Measurements from ENCODE around the gene NDUFC2. TPM values are rescaled to one million over a fixed set of nuclear protein-coding genes. Genes with fewer than 3 reads are reported as not detected.
A peak's percentile ranks its signal among the peaks of the same experiment; 100 is the strongest.

The NDUFC2 gene
- total and polyA plus RNA-seq, 2 of the 13 experiments (the other 11 are each of a cell fraction or from before 2014, with no cell fraction given): 256 to 363 TPM

DNA sequence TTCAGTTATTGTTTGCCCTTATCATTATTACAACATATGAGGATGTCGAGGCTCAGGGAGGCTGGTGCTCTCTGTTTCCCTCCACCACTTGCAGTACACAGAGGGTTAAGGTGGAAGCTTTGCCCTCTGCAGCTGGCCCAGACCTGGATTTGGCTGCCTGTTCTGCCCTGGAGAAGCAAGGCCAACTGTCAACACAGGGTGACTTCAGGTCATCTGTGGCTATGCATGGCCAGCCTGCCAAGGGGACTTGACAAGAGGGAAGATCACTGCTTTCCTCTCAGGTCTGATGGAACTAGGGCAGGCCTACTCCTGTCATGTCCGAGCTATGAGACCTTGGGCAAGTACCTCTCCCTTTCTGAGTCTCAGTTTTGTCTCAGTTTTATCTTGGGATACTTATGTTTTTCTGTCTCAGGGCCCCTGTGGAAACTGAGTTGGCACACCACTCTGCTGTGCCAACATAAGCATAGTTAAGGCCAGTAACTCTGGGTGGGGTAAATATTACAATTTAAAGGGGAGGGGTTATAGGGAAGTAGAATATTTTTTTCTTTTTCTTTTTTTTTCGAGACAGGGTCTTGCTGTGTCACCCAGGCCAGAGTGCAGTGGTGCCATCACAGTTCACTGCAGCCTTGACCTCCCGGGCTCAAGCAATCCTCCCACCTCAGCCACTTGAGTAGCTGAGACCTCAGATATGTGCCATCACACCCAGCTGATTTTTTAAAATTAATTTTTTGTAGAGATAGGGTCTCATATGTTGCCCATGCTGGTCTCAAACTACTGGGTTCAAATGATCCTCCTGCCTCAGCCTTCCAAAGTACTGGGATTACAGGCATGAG, 18.4 kb downstream of the NDUFC2 start (continued):
- TF ChIP-seq ZHX2 (IDR thresholded peaks at IDR 0.05; ENCODE audit: low read depth) (no peak), ZHX2 (CRISPR knock-in tag; IDR thresholded peaks at IDR 0.05; ENCODE audit: borderline replicate concordance) (no peak), RORA (CRISPR knock-in tag; IDR thresholded peaks at IDR 0.05) (no peak), RFX5 (IDR thresholded peaks at IDR 0.05; ENCODE audit: low read depth, low read length) (no peak), NR2F1 (CRISPR knock-in tag; IDR thresholded peaks at IDR 0.05) (no peak; a peak in 1 of 4 replicates), ZFX (CRISPR knock-in tag; IDR thresholded peaks at IDR 0.05; ENCODE audit: low read depth) (peak; percentile 64), ZNF577 (CRISPR knock-in tag; IDR thresholded peaks at IDR 0.05; ENCODE audit: borderline replicate concordance, low read depth) (no peak), MTA3 (CRISPR knock-in tag; IDR thresholded peaks at IDR 0.05) (no peak), MEIS1 (CRISPR knock-in tag; IDR thresholded peaks at IDR 0.05; ENCODE audit: borderline replicate concordance) (no peak), ZNF362 (CRISPR knock-in tag; IDR thresholded peaks at IDR 0.05; ENCODE audit: borderline replicate concordance) (peak; percentile 57; the same call in 1 of the 2 replicates), ZMAT3 (CRISPR knock-in tag; conservative IDR thresholded peaks at IDR 0.05) (no peak), ERF (CRISPR knock-in tag; IDR thresholded peaks at IDR 0.05) (no peak), ISX (CRISPR knock-in tag; conservative IDR thresholded peaks at IDR 0.05) (no peak), BCL6 (CRISPR knock-in tag; IDR thresholded peaks at IDR 0.05) (no peak), ZNF784 (CRISPR knock-in tag; IDR thresholded peaks at IDR 0.05; ENCODE audit: borderline replicate concordance) (no peak), MED13 (CRISPR knock-in tag; IDR thresholded peaks at IDR 0.05) (no peak)
- TF ChIP-seq, protein P1, sequence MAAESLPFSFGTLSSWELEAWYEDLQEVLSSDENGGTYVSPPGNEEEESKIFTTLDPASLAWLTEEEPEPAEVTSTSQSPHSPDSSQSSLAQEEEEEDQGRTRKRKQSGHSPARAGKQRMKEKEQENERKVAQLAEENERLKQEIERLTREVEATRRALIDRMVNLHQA (CRISPR knock-in tag; IDR thresholded peaks at IDR 0.05): no peak
